ENCODE results near the gene FOXJ1.

The FOXJ1 gene

DNA sequence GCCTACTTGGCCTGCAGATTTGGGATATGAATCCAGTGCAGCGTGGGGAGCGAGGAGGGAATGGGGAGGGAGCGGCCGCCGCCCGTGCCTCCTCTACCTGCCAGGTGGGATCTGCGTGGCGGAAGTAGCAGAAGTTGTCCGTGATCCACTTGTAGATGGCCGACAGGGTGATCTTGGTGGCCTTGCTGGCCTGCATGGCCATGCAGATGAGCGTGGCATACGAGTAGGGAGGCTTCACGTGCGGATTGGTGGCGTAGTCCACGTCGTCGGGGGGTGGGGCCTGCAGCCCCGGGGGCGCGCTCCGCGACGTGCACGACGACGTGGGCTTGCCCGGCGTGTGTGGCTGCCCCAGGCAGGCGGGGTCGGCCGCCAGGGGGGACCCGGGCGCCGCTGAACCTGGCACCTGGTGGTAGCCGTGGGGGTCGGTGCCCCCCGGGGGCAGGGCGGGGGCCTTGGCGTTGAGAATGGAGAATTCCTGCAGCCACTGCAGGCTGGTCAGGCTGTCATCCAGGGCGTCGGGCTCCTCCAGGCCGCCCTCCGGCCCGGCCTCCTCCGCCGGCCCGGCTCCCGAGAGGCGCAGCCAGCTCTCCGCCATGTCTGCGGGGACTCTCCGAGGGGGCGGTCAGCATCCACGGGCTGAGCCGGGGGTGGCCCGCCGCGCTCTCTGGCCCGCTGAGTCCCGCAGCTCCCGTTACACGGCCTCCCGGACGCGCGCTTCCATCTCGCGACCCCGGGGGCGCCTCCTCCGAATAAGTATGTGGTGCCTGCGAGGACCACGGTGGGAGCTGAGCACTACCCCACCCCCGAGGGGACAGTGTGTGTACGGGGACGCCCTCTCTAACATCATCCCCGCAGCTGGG lies 1.0 kb downstream of the FOXJ1 start:
- DNase-seq: no peak

GRCh38 chr17:76138896-76139752 lies 1.9 kb downstream of the FOXJ1 start:
- DNase-seq: no peak

DNA sequence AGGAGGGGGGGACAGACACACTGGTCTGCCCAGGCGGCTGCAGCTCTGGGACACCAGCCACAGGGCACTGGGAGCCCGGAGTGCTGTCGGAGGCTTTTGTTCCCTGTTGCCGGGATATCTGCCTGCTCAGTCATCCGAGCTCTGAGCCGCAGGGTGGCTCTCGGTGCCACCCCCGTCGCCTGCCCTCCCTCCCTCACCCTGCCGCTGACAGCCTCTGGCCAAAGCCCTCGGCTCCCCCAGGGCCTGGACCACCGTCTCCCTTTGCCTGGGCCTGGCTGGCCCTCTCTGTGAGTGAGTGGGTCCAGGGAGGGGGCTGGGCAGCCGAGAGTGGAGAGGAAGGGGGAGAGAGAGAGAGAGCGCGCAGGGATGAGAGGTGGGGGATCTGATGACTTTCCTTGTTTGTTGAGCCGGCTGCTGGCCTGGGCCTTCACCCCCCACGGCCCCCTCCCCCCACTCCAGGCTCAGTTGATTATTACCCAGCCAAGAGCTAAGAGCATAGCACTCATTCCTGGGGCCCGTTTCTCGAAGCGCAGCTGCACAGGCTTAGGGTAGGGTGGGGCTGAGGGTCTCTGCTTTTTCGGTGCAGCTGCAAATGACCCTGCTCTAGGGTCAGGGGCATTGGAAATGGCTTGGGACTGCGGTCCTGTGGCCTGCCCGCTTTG lies 2.7 kb downstream of the FOXJ1 start:
- no peak for DNase-seq

GRCh38 chr17:76137351-76138233 lies 3.5 kb downstream of the FOXJ1 start:
- DNase-seq: no peak

- no peak for DNase-seq
These were observed 4.1 kb downstream of the FOXJ1 start for GRCh38 chr17:76137001-76137350.

DNA sequence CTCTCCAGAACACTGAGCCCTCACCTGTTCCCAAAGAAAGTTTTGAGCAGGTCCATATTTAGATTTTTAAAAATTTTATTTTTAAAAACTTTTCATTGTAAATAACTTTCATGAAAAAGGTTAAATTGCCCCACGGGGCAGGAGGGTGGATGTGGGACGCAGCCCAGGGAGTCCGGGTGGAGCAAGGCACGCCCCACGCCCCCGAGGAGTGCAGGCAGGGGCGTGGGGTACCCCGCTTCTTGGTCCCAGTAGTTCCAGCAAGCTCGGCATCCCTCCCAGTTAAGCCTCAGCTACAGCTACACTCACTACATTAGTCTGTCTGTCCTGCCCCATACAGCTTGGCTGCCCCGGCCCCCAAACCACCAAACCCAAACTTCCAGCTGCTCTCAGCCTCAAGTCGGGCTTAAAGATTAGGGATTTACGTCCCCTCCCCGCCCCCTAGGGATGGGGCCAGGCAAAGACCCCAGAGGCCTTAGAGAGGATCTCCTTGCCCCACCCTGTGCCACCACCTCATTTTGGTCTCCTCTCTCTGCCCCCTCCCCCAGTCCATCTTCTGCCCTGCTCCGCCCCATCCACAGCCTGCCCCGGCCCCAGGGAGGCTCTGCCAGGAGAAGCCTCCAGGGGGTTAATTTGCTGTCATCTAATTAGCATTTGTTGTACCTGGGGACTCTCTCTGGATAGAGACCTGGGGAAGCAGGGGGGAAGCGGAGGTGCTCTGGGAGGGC lies 4.6 kb downstream of the FOXJ1 start:
- no peak for DNase-seq

GRCh38 chr17:76135810-76136188 lies 5.2 kb downstream of the FOXJ1 start:
- no peak for DNase-seq

DNA sequence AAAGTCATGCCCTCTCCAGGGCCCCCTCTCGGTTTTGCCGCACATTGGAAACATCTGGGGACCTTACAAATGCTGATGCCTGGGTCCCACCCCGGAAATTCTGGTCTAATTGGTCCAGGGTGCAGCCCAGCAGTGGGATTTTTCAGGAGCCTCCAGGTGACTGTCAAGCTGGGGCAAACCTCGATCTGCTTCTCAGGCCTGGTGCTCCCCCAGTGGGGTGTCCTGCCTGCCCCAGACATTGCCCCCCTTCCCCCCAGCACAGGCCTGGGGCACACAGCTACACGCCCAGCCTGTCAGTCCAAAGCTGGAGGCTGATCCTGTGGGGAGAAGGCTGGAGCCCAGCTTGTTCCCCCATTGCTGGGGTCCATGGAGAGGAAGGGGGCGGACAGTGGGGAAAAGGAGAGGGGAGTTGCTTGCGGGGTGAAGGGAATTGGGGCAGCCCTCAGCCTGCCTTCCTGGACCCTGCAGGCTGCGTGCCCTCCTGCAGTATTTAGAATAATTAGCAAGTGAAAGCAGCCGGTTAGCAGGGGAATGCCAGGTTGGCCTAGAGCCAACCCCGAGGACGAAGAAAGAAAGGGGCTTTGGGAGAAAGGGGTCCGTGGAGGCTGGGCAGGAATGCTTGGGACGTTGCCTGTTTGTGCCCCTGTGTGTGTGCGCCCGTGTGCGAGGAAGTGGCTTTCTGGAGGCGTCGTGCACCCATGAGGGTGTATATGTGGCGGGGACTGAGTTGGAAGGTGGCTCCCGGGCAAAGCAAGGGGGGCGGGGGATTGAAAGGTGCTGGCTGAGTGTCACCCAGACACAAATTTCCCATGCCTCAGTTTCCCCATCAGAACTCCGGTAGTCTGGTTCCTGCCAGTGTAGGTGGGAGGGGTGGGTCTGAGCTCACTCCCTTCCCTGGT lies 5.9 kb downstream of the FOXJ1 start:
- no peak for DNase-seq

DNA sequence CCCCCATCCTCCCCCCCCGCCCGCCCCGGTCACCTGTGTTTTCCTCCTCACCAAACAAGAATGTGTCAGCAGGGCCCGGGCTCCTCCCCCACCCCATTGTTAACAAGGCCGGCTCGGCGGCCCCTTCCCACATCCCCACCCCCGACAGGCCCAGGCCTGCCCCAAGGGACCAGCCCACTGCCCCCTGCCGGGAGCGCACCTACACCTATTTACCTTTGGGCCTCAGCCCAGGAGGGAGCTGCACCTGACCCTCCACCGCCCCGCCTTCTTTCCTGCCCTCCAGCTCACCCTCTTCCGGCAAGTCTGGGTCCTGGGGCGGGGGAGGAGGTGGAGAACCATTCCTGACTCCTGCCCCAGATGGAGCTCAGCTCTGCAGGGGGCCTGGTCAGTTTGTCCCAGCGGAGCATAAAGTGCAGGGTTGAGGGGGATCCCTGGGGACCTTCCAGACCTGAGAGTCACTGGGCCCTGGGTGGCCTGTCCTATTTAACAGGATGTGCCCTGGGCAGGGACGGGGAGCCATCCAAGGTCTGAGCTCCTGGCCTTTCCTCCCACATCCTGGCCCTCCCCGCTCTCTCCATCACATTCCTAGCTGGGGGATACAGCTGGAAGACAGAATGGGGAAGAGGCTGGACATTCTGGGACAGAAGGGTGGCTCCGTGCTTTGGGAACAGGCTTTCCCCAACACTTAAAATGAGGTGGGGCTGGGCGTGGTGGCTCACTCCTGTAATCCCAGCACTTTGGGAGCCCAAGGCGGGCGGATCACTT lies 8.3 kb downstream of the FOXJ1 start:
- DNase-seq: no peak

- no peak for DNase-seq
These were observed 9.1 kb downstream of the FOXJ1 start for GRCh38 chr17:76131692-76132573.

DNA sequence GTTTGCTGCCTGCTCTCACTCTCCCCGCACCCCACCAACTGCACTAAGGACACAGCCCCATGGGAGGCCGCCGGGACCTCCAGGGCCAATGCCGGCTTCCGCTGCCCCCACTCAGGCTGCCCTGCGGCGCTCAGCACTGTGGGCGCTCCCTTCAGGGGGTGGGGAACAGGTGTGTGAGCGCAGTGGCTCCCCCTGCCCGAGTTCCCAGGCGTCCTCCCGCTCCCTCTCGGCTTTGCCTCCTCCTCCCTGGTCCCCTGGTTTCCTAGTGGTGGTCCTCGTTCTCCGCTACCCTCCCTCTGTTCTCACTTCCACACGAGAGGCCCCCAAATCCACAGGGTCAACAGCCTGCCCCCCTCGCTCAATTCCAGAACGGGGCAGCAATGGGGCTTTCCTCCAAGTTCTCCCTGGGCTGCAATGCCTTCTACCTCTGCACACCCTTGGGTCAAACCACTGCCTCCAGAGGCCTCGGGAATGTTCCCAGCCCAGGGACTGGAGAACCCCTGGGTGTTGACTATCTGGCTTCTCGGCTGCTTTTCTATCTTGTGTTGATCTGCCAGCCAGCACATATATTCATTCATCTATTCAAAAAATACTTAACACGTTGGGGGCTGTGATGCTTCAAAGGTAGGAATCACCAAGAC lies 9.9 kb downstream of the FOXJ1 start:
- no peak for DNase-seq

- no peak for DNase-seq
These were observed 10.6 kb downstream of the FOXJ1 start for GRCh38 chr17:76130473-76130872.

- DNase-seq: no peak
These were observed 15.1 kb downstream of the FOXJ1 start for GRCh38 chr17:76125922-76126321.

DNA sequence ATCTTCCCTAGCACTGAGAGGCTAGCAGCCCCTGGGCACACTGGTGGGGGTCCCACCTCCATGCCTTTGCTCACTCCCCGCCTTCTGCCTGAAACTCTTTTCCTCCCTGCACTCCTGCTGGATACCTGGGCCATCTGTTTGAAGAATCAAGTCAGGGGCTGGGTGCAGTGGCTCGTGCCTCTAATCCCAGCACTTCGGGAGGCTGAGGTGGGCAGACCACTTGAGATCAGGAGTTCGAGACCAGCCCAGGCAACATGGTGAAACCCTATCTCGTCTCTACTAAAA lies 15.7 kb downstream of the FOXJ1 start:
- no peak for DNase-seq

GRCh38 chr17:76124582-76125390 lies 16.3 kb downstream of the FOXJ1 start:
- peak; percentile 26 for DNase-seq

DNA sequence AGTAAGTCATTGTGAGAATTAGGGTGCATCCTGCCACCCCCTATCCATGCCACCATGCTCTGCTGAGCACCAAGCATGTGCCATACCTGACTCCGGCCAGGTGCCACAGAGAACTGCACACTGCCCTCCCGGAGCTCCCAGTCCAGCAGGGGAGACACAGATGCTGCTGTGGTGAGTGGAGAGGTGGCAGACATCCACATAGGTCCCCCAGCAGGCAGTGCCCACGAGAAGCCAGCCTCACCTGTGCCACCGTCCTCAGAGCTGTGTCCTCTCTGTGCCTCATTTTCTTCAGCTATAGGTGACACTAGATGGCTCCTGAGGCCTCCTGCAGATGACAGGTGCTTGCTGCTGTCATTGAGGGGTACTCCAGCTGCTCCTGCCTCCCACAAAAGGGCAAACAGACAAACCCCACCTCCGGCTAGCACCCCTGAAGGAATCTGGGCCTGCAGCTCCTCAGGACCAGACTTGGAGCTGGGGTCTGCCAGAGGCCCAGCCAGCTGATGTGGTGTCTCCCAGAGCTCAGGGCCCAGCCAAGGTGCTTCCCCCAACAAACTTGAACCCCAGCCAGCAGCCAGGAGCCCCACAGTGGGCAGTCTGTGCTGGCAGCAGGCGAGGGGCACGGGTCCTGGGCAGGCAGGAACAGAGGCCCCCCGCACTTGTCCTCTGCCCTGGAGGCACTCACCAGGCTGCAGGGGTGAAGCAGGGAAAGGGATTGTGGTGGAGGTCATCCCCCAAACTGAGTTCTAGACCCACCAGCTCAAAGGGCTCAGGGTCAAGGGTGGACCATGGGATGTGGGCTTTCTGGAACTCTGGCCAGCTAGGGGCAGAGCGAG lies 17.1 kb downstream of the FOXJ1 start:
- no peak for DNase-seq

- DNase-seq: no peak
These were observed 17.9 kb downstream of the FOXJ1 start for GRCh38 chr17:76123191-76123499.

Measured in fibroblast of skin of back (primary cell).